Measurements from ENCODE around the gene CD74.

CD74 gene

DNA sequence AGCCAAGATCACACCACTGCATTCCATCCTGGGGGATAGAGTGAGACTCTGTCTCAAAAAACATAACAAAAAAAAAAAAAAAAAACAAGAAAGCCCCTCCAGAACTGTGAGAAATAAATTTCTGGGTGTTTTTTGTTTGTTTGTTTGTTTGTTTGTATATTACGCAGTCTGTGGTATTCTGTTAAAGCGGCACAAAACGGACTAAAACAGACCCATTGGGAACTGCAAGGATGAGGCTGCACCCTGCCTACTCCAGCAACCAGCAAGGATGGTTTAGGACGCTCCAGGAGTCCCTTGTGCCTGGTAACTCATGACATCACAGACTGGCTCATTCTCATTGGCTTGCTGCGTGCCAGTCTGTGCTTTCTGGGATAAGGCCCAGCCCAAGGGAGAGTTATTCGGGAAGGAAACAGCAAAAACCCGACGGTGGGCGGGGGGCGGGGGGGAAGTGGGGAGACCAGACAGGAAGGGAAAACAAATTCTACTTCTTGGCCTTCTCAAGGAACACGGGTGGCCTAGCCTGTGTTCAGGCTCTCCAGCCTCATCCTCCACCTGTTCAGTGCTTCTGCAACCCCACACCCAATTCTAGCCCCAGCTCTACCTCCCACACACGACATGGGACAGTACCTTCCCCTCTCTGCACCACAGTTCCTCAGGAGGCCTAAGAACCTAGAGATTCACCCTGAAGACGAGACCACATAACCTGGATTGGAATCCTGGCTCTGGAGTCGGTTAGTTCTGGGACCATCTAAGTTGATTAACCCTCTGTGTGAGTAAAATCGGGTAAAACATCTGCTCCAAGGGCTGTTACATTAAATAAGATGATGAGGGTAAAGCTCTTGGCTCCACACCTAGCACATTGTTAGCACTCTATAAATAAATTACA lies 2.8 kb downstream of the CD74 start:
- peak; percentile 99 for DNase-seq (ENCODE audit: low spot score)

DNA sequence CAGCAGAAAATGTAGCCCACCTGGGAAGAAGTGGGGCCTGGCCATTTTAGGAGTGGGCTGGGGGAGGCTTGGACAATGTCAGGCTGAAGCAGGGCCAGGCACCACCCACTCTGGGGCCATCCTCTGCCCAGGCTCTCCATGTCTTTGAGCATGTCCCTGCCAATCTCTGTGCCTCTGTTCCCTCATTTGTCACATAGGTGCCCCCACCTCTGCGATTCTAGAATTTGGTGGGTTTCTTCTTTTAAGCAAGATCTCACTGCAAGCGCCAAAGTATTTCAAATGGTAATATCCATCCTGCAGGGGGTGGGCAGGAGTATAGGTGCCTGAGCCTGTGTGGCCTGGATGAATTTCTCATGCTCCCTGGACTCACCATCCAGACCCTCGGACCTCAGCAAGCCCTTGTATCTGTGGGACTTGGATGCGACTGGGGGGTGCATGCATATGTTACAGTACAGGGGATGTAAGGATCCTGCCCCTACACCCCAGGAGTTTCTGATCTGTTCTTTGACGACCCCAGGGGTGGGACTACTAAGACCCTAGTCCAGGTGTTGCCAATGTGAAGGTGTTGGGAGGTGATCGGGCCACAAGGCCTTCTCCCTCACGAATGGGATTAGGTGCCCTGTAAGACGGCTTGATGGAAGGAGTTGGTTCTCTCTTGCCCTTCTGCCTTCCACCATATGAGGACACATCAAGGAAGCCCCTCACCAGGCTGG lies 4.3 kb downstream of the CD74 start:
- no peak for DNase-seq (ENCODE audit: low spot score)

DNA sequence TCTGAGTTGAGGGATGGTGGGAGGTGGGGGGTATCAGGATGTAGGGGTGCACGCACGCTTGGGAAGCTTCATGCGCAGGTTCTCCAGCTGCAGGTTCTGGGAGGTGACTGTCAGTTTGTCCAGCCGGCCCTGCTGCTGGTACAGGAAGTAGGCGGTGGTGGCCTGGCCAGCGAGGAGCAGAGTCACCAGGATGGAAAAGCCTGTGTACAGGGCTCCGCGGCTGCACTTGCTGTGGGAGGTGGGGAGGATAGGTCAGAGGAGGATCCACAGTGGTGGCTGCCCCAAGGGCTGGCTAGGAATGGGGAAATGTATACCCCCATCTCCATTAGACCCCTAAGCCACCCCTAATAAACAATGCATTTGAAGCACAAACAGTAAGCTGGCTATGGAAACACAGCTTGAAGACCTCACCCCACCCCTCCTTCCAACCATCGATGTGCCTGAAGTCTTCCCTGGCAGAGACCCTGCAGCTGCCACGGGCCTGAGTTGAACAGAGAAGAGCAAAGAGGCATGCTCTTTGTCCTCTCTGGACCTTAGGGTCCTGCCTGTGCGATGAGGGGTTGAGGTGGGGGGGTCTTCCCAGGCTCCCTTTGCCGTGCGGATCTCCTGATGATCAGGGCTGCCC lies 5.5 kb downstream of the CD74 start:
- no peak for DNase-seq (ENCODE audit: low spot score)

DNA sequence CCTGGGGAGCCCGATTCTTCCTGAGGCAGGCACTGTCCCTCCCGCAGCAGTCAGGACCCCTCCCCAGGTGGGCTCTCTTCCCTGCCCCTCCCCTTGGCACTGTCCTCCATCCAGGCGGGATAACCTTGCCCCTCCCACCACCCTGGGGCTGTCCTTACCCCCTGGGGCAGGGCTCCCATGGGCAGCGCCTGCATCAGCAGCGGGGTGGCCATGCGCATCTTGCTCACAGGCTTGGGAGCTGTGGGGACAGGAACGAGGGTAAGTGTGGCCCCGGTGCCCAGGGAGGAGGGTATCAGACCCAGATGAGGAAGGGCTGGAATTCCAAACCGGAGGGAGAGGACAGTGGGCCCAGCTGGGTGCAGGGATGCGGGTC lies 6.0 kb downstream of the CD74 start:
- no peak for DNase-seq (ENCODE audit: low spot score)

DNA sequence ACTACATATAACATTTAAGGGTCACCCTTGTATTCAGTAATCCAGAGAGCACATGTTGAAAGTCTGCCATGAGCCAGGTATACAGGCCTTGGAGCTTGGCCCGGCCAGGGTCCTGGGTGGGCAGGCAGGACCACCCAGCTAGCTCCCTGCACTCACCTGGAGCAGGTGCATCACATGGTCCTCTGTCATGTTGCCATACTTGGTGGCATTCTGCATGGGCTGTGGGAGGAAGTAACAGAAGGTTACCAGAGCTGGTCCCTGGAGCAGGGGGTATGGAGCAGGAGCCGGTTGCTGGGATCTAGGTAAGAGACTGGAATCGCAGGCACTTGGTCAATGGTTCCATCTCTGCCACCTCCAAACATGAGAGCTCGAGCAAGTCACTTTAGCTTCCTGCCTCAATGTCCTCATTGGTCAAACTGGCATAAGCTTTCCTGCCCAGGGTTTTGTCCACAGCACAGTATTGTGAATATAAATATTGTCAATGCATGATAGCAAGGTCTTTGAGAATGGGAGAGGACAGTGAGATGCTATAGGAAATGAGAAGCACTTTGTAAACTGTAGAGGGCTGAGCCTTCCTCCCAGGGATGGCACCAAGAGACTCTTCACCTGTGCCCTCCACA lies 6.5 kb downstream of the CD74 start:
- no peak for DNase-seq (ENCODE audit: low spot score)

DNA sequence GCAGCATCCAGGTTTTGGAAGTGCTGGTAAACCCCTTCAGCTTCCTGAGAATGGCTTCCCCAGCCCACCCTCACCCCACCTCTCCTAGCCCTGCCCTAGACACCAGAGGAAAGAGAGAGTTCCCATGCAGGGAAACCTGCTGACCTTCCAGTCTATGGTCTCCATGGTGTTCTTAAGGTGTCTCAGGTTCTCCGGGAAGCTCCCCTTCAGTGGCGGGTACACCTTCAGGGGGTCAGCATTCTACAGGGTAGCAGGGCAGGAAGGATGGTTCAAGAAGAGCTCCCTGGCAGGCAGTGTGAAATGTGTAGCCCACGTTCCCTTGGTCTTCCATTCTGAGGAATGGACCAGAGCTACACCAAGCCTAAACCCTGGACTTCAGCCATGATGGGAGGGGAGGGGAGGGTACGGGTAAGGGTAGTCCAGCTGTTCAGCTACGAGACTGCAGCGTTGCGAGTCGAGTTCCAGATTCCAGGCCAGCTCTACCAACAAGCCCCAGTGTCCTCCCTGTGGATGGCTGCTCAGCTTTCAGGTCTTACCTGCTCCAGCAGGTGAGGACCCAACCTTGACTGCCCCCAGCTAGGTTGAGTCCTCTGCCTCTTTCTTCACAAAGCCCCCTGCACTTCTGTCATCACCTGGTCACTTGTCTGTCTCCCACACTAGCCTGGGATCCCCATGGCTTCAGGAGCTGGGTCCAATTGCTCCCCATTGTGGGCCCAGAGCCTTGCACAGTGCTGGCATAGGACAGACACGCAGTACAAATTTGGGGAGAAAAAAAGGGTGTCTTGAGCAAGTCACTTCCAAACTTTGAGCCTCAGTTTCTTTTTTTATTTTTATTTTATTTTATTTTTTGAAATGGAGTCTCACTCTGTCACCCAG lies 7.5 kb downstream of the CD74 start:
- DNase-seq (ENCODE audit: low spot score), result no peak

DNA sequence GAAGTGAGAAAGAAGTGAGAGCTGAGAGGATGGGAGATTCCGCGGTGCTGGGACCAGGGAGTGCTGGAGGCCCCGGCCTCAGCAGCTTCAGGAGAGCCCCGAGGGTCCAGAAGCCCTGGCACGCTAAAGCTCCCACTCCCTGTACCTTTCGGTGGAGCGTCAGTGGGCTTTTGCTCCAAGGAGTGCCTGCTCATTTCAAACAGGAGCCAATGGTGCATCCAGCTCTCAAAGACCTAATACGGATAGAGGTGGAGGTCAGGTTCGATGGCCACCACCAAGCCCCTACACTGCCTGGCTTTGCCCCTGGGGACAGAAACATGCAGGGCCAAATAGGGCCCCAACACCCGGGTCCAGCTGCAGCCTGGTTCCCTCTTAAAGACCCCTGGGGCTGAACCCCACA lies 8.2 kb downstream of the CD74 start:
- no peak for DNase-seq (ENCODE audit: low spot score)

DNA sequence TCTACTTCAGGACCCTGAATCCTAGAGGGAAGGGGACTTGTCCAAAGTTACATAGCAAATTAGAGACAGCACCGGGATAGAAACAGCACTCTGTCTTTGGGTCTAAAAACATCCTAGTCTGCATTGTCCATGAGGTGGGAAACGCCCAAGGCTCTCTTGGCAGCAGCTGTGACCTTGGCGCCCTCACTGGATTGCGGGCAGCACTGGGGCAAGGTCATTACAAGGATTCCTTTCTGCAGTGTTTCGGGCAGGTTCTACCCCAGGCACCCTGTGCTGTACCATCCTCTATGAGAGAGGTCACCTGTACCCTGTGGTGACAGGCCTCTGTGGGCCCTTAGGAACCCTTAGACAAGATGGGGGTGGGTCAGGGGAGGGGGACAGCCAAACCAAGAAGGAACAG lies 8.6 kb downstream of the CD74 start:
- no peak for DNase-seq (ENCODE audit: low spot score)

DNA sequence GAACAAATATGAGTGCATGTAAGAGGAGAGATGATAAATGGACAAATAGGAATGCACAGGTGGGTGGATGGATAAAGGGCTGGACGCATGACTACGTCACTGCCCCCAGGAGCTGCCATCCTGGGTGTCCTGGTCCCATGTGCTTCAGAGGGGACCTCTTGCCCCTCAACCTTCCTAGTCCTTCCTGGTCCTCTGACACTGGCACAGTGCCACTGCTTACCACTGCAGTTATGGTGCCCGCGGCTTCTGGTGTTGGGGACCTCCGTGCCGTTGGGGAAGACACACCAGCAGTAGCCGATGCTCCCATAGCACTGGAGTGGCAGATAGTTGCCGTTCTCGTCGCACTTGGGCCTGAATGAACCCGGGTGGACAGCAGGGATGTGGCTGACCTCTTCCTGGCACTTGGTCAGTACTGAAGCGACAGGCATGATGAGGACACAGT lies 9.8 kb downstream of the CD74 start:
- no peak for DNase-seq (ENCODE audit: low spot score)

DNA sequence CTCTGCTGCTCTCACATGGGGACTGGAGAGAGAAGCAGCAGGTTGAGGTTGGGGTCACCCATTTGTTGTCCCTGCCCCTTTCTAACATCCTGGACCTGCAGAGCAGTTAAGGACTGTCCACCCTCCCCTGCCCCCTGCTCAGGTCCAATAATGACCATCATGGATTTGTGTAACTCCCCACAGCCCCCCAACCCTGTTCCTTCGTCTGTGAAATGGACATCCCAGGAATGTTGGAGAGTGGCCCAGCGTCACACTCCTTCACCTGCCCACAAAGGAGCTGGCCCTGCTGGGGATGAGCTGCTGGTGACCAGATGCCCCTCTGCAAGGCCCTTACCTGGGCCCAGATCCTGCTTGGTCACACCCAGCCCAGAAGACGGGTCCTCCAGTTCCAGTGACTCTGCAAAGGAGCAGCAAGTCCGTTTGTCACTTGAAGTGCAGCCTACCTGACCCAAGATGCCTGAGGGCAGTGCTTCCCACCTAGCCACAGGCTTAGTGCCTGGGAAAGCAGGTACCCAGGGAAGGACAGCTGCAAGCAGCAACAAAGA lies 10.4 kb downstream of the CD74 start:
- DNase-seq (ENCODE audit: low spot score), result no peak

DNA sequence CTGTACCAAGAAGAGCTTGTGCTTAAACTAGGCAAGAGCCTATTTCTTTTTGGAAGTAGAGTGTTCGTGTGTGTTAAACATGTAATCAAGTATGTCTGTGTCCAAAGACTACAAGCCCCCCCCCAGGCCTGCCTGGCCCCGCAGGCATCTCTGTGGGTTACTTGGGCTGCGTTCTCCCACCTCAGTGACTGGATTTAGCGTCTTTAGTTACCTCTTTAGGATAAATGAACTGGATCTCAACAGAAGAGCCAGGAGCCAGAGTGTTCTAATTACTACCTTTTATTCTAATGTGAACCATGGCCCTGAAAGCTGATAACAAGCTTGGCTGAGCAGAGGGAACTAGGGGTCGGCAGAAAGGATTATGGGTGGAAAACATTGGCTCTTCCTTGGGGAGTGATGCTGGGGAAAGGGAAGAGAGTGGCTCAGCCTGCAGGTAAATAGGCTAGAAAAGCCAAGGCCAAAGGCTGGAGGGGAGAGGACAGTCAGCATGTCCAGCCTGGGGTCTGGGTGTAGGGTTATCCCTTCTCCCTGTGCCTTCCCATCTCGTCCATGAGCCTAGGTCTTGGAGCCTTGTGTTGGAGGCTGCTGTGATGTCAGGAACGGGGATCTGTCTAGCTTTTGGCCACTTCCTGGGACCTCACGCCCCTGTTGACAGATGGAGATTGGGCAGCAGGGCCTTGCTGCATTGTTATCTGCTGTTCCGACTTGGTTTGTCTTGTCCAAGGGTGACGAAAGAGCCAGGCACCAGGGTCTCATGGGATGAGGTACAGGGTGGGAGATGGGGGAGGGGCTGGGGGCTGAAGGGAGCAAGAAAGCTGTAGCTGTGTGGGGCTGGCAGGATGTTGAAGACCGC lies 11.1 kb downstream of the CD74 start:
- no peak for DNase-seq (ENCODE audit: low spot score)

DNA sequence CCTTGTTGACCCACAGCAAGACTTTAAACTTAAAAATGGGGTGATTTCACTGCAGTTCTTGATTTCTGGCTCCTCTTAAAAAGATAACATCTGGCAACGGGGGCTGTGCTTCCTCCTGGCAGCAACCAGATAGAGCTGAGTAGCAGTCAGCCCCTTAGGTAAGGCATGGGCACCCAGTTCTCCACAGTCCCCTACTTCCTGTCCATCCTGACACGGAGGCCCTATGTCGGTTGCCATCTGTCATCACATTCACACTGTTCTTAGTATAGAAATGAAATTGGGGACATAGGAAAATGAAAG lies 11.7 kb downstream of the CD74 start:
- DNase-seq (ENCODE audit: low spot score), result no peak

DNA sequence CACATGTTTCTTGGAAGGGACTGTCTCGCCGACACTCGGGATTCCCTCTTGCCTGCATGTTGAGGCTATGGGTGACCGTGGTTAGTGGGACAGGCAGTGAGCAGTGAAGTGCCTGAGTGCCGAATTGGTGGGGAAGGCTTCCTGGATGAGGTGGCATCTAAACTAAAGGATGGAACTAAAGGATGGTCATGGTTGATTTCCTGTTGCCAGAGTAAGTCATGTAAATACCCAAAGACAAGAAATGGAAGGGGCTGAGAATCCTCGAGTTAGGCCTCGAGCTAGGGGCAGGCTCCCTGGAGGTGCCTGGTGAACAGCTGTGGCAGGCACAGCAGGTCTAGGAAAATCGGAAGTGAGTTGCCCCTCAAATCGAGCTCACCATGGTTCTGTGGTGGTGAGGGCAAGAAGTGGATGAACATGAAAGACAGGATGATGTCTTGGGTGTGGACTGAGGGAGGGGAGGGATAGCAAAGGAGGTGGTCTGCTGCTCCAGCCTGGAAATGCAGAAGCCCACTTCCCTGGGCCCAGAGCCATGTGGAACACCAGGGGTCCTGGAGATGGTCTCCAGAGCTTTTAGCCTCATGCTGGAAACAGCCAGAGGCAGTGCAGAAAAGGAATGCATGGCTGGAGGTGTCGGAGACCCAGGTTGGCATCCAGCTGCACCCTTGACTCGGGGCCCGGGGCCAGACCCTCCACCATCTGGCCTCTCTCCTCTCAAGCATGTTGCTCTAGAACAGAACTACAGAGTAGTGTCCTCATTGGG lies 12.2 kb downstream of the CD74 start:
- no peak for DNase-seq (ENCODE audit: low spot score)

DNA sequence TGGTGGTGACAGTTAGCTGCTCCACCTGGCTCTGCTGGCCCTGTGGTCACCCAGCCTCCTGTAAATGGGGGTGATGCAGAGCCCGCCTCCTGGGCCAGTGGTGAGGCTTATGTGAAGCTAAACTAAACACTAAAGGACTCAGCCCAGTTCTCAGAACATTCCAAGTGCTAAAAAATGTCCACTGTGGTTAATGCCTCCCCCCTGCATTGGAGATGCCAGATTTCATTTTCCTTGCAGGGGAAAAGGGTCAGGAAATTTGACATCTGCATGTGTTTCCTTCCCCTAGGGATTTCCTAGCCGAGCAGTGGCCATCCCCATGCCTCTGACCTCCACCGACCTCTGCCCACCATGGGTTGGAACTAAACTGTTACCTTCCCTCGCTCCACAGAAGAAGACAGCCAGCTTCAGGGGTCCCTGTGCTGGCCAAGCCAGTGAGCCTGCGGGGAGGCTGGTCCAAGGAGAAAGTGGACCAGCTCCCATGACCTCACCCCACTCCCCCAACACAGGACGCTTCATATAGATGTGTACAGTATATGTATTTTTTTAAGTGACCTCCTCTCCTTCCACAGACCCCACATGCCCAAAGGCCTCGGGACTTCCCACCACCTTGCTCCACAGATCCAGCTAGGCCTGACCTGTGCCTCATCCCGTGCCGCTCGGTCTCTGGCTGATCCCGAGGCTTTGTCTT lies 13.0 kb downstream of the CD74 start:
- DNase-seq (ENCODE audit: low spot score), result no peak

DNA sequence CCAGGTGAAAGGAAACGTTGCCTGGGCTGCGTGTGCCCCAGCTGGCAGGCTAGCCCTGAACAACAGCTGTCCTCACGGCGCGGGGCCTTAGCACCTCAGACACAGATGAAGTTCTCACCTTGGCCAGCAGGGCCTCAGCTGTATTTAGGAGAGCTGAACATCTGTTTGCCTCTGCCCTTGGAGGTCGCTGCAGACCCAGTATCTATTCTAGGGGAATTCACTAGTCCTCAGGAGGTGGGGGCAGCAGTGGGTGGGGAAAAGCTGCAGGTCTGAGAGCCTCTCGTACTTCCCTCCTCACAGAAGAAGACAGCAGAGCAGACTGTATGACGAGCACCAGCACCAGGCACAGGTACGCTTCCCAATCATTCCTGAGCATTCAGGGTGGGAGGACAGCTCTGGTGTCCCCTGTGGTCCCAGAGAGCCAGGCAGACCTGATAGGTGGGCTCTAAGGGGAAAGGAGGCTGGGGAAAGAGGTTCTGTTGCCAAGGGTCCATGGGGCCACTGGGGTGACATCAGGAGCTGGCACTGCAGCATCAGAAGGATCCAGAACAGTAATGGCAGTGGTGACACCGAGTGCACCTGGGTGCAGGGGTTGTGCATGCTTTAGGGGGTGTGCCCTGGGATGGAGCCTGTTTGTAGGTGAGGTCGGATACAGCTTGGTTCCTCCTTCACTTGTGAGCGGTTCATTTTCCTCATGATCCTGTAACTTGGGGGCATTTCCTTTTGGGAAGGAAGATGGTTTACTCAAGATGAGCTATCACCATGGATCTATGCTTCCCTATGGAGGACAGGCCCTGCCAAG lies 13.8 kb downstream of the CD74 start:
- no peak for DNase-seq (ENCODE audit: low spot score)

DNA sequence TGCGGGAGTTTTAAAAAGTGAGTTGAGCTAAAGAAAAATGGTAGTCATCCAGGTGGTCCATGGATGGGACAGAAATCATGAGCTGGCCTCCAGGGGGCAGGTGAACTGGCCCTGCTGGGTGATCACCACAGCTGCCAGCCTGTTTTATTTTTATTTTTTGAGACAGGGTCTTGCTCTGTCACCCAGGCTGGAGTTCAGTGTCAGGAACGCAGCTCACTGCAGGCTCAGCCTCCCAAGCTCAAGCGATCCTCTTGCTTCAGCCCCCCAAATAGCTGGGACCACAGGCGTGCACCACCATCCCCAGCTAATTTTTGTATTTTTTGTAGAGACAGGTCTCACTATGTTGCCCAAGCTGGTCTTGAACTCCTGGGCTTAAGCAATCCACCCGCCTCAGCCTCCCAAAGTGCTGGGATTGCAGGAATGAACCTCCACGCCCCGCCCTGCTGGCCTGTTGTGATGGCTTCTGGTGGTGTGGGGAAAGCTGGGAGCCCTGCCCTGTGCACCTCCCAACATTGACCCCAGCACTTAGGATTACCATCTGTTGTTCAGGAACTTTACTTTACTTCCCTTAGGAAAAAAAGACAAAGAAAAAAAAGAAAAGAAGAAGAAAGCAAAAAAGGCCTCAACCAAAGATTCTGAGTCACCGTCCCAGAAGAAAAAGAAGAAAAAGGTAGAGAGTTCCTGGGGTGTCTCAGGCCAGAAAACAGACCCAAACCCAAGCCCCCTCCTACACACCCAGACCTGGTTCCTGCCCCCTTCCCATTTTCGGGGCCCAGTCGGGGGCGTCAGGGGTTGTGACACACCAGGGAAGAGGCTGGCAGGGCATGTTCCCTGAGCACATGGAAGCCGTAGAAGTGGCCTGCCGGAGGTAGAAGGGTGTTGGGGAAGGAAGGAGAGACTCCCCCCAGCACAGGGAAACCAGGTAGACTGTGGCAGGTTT lies 14.7 kb downstream of the CD74 start:
- DNase-seq (ENCODE audit: low spot score), result no peak

DNA sequence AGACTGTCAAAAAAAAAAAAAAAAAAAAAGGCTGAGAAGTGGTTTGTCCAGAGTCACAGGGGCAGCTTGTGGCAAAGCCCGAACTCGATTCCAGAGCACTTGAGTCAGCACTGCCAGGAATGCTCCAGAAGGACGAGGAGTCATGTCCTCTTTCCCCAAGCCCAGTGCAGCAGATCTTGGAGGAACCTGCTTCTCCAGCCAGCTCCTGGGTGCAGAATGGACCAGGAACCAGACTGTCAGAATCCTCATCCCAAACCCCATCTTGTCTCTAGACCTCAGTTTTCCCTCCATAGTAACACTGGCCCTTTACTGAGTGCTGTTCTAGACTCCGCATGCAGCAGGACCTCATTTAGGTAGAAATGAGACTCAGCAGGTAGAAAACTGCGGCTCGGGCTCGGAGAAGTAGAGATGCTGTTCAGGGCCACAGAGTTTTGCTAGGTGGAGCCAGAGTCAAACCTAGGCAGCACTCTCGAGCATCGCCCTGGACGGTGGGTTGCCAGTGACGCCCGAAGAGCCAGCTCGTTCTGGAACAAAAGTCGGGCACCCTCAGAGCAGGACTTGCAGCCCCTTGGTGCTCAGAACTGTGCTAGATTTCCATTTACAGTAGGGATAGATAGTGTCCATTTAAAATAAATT lies 15.4 kb downstream of the CD74 start:
- no peak for DNase-seq (ENCODE audit: low spot score)

All from pons (tissue), 1 donor.